Activated effector memory CD4-positive, alpha-beta T cell treated with Interleukin-2 at 50 U/mL for 16 hours (primary cell): ENCODE results near the gene PHLDA2.

ENCODE experiments used
- DNase-seq: peaks from one replicate; pipeline ENCODE4 v3.0.0-alpha.2; 2020

The PHLDA2 gene

DNA sequence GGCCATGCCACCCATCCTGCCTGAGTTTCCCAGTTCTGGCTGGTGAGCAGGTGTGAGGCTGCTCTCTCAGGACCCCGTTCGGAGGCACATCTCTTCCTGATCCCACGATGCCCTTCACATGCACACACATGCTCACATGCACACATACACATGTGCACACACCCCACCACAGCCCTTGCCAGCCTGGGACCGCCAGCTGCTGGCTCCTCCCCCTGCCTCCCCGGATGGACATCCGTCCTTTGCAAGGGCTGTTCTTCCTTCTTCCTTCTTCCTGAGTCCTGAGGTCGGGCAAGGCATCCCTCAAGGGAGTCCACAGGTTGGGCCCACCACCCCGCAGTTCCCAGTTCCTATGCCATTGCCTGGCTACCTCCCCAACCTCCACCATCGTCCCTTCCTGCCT lies 33.2 kb downstream of the PHLDA2 start:
- no peak for DNase-seq

DNA sequence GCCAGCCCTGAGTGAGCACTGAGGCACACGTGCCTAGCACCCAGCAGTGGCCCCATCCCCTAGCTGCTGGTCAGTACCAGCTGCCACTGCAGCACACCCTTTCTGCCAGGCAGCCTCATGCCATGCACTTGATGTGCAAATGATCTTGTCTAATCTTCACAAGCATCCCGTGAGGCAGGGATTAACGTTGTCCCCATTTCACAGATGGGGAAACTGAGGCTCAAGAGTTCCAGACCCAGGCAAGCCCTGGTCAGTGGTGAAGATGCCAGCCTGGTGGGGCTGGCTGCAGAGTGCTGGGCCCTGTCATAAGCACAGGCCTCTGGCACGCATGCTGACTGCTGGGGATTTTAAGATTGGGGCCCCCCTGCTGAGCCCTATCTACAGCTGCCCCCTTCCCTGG lies 35.3 kb downstream of the PHLDA2 start:
- no peak for DNase-seq

DNA sequence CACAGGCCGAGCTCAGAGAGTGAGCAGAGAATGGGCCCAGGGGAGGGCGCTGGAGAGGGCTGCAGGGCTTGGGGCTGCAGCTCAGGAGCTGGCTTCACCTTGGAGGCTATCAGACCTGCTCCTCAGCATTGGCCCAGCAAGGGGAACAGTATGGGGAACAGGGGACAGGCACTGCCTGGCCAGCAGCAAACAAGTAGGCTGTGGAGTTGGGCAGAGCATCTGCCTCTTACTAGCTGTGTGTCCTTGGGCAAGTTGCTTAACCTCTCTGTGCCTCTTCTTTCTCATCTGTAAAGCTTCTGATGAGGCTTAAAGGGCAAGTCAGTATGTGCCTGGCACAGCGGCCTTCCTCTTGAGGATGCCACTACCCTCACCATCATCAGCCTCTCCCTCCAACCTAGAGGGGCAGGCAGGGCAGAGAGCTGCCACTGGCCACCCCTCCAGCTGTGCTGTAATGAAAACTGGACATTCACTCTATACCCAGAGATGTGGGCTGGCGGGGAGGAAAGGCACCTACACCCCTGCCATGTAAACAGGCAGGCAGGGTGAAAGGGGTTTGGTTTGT lies 36.2 kb downstream of the PHLDA2 start:
- peak; percentile 41 for DNase-seq

DNA sequence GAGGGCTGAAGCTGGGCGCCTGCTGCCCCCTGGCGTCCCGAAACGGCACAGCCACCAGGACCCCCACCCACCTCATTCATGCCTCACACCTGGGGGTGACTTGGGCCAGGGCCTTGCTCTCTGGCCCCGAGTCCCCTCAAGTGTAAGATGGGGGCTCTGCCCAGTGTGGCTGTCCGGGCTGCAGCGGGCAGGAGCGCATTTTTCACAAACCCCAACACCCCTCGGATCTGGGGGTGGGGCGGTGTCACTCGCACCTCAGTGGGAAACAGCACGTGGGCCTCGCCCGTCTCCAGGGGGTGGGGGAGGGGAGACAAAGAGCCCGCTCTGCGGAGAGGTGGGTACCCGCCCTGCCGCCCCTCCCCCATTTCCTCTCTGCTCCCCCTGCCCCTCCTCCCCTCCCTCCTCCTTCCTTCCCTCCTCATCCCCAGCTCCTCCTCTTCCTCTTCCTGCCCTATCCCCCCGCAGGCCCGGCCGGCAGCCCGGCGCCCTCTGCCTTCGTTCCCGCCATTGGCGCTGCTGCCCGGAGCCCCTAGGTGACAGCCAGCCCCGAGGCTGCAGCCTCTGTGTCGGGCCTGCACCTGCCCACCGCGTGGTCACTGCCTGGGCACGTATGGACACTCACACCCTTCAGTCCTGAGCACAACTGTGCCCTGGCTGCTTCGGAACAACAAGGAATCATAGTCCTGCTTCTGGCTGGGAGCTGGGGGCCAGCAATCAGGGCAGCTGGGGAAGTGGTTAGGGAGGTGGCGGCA lies 36.8 kb downstream of the PHLDA2 start:
- peak; percentile 47 for DNase-seq

DNA sequence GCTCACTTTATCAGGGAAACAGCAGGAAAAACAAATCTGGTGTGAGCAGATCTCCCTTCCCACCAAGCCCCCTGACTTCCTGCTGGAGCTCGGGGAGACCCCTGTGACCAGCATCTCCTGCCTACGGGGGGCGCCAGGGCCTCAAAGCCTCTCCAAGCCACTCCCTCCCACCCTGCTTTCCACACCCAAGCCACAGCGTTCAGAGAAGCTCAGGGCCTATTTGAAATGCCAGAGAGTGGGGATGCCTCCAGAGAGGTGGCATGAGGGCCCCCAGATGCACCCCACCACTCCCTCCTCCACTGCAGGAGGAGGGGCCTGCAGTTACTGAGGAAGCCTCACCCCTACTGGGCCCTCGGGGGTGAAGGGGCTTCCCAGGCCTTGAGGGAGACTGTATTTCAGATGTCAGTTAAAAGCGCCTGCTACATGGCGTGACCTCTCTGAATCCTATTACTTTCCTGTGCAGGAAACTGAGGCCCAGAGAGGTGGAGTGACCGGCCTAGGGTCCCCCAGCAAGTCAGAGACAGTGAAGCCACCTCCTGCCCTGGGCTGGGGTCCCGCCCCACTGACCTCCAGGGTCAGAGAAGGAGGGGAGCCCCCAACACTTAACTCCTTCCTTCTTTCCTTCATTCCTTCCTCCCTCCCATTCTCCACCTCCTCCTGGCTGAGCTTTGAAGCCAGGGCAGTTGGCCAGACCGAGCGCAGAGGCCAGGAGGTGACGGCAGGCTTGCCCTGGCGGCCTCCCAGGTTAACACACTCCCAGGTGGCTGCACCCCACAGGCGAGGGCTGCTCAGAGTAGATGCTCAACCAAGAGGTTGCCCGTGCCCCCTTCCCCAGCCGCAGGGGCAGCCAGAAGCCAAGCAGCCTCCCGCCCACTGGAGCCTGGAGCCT lies 37.6 kb downstream of the PHLDA2 start:
- no peak for DNase-seq

DNA sequence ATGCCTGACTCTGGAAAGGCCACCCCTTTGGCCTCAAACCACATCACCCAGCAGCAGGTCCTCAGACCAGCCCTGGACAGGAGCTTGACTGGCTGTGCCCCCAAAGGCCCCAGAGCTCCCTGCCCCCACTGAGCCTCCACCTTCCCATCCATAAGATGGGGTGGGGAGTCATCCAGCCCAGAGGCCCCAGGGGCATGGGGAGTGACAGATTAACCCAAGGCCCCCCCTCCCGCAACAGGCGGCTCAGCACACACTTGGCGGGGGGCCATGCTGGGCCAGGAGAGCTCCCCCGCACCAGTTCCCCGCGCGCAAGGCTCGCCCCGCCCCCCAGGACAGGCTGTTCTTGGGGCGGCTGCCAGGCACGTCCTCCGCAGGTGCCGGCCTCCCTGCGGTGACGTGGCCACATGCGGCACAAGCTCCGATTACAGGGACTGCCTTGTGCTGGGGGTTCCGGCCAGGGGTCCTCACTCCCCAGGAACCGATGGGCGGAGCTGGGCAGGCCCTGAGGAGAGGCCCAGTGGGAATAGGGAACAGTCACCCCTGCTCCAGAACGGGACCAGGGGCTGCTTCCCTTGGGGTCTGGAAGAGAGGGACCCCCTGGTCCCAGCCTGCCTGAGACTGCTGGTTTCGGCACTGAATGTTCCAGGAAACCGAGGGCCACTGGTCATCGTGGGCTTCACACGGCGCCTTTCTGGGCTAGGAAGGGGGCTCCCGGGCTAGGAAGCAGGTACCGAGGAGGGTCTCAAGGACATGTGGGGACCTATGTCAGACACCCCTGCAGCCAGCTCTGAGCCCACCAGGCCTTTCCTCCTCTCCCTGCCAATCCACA lies 38.5 kb downstream of the PHLDA2 start:
- no peak for DNase-seq

DNA sequence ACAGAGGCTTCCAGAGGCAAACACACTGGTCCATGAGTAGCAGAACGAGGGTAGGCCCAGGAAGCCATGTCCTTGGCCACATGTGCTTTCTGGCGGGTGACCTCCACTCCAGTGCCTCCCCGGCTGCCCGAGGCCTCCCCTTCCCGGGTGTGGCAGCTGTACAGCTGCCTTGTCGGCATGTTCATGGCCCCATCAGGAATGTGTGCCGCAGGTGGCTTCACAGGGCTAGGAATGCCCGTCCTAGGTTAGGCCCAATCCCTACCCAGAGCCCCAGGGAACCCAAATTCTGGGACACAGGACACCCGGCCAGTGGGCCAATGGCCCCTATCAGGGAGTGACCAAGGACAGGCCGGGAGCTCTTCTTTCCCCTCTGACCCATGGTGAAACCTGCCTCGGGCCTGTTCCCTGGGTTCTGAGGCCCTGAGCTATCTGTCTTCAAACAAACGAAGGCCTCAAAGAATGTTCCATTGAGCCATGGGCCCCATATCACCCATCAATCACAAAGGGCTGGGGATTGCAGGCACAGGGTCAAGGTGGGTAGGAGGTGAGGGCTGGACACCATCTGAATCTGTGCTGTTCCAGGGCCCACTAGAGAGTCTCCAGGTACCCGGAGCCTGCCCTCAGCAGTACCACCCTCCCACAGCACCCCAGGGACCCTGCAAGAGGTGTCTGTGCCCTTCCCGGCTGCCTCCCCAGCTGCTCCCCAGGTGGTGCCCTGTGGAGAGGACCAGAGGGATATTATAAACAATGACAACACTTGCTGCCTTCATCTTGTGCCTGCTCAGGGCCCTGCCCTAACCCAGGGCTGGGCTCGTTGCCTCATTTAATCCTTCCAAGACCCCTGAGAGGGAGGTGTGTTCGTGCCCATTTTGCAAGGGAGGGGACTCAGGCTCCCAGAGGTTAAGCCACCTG lies 39.6 kb downstream of the PHLDA2 start:
- no peak for DNase-seq

DNA sequence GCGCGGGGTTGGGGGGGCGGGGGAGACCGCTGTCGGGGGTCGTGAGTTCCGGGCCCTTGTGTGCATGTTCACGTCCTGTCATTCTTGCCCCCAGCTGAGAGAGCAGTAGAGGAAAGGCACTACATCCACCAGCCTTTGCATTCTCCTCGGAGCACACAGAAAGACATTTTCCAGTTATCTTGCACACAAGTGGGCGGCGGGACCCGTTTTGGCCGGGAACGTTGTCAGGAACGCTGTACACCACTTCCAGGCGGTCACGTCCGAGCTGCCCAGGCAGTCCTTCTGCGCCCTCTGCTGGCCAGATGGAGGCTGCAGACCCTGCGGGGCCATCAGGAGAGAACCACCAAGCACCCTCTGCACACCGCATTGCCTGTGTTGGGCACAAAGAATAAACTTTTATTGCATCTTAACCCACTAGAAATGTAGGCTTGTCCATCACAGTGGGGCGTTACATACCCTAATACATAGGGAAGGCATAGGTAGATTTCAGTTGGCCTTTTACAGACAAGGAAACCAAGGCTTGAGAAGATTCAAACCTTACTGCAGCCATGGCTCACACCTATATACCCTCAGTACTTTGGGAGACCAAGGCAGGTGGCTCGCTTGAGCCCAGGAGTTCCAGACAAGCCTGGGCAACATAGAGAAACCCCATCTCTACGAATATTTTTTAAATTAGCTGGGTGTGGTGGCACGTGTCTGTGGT lies 40.8 kb downstream of the PHLDA2 start:
- DNase-seq: peak; percentile 78

DNA sequence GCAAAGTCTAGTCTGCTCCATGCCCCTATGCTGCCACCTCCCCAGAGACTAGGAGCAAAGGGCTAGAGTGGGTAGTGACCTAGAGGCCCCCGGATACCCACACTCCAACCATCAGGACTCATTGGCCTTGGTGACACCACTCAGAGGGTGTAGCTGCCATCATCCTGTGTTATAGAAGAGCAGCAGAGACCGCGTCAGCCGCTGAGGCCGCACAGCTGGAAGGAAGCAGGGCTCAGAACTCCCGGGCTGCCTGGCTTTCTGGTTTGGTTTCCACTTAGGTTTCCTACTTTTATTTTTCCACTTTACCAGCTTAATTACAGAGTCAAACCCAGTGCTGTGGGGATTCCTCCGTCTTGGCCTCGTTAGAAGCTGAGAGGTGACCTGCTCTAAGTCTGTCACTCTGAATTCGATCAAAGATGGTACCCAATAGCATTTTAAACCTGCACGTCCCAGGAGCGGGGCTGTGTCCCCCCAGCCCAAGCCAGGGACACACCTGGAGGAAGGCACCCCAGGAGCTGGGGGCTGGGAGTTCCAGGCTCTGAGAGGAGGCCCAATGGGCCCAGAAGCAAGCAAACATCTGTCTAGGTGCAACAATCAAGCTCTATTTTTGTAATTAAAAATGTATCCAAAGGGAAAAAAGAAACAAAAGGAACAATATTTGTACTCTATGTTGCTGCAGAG lies 41.6 kb downstream of the PHLDA2 start:
- DNase-seq: no peak

DNA sequence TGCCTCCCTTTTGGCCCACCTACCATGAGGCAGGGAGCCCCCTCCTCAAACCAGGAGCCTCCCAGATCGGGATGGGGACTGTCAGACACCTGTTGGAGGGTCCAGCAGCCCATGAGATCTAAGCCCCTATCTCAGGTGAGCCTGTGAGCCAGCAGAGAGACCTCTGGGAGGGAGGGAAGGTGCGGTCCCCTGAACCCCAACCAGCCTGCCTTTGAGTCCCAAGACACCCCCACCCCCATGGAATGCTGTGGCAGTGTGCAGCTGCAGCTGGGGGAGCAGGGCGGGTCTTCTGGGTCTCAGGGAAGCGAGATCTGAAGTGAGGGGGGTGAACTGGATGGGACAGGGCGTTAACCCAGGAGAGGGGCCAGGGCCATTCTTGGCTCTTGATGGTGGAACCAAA lies 42.3 kb downstream of the PHLDA2 start:
- no peak for DNase-seq

DNA sequence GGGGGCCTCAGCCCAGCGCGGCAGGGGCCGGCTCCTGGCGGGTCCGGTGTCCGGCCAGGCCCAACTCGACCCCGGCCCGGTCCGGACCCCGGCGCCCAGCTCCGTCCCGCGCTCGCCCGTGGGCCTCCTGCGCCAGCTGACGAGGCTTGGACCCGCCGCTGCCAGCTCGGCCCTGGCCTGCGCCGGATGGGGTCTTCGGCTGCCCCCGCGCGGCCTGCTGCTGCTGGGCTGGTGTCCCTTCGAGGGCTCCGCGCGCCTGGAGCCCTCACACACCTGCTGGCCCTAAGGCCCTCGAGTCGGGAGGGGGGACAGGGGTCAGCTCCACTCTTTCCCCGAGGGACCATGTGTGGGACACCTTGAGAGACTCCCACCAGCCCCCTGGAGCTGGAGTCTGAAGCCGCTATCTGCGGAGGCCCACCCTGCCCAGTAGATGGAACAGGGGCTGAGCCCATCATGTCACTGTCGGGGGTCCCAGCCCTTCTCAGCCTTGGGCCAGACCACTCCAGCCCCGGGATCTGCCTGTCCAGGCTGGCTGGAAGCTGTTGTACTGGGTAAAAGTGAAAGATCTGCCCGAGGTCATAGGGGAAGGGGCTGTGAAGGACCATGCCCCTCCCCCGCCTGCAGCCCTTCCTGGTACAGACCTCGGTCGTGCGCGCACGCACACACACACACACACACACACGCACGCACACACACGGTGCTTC lies 42.9 kb downstream of the PHLDA2 start:
- DNase-seq: no peak

DNA sequence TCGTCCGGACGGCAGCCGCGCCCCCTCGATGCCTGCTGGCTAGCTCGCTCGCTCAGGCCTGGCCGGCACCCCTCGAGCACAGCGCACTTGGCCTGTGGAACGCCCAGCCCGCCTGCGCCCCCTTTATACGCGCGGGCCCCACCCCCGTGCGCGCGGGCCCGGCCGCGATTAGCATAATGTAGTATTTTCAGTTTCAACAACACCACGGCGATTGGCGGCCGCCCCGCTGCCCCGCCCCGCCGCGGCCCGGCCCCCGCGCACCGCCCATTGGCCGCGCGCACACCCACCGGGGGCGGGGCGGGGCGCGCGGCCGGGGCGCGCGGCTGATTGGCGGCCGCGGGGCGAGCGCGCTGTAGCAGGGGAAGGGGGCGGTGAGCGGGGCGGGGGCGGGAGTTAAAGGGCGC lies 43.5 kb downstream of the PHLDA2 start, which contains the start of gene CDKN1C:
Gene CDKN1C, minus strand, starts transcription at position 98 of the 404 bp plus-strand sequence. CDS start 319 bp downstream, outside the sequence.
- peak; percentile 75 for DNase-seq

DNA sequence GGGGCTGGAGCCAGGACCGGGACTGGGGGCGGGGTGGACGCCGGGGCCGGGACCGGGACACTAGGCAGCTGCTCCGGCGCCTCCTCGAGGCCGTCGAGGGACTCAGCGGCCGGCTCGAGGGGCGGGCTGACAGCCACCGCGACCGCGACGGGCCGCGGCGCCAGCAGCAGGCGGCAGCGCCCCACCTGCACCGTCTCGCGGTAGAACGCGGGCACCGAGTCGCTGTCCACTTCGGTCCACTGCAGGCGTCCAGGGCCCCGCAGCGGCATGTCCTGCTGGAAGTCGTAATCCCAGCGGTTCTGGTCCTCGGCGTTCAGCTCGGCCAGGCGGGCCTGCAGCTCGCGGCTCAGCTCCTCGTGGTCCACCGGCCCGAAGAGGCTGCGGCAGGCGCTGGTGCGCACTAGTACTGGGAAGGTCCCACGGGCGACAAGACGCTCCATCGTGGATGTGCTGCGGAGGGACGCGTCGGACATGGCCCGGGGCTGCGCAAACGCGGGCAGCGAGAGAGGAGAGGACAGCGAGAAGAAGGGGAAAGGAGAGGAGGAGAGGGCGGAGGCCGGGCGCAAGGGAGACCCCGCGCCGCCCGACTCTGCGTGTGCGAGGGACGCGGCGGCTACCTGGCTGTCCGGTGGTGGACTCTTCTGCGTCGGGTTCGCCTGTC lies 44.1 kb downstream of the PHLDA2 start:
- peak; percentile 12 for DNase-seq

DNA sequence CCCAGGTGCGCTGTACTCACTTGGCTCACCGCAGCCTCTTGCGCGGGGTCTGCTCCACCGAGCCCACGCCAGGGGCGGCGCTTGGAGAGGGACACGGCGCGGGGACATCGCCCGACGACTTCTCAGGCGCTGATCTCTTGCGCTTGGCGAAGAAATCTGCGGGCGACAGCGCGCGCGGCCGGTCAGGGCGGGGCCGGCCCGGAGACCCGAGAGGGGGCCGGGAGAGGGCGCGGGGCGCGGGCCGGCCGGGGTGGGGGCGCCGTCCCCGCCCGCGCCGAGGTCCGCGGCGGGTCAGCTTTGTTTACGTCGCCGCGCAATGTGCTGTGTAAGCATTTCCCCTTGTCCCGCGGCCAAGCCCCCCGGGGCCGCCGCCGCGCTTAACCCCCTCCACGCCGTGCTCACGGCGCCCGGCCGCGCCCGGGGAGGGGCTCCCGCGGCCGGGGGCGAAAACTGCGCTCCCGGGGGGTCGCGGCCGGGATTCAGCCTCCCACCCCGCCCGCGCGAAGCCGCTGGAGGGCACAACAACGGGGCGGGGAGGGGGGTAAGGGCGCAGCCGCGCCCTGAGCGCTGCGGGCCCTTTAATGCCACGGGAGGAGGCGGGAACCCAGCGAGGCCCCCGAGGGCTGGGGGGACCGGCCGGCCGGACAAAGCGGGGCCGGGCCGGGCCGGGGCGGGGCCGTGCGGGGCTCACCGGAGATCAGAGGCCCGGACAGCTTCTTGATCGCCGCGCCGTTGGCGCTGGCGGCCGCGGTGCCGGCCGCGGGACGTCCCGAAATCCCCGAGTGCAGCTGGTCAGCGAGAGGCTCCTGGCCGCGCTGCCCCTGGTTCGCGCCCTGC lies 45.0 kb downstream of the PHLDA2 start:
- no peak for DNase-seq

DNA sequence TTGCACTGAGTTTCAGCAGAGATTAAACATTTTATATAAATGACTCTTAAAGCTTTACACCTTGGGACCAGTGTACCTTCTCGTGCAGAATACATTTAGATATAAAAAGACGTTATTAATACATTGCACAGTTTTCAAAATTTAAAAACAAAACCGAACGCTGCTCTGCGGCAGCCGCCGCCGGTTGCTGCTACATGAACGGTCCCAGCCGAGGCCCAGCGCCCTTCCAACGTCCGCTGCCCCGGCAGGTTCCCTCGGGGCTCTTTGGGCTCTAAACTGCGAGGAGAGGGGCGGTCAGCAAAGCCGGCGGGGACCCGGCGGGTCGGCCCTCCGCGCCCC lies 45.6 kb downstream of the PHLDA2 start:
- no peak for DNase-seq

DNA sequence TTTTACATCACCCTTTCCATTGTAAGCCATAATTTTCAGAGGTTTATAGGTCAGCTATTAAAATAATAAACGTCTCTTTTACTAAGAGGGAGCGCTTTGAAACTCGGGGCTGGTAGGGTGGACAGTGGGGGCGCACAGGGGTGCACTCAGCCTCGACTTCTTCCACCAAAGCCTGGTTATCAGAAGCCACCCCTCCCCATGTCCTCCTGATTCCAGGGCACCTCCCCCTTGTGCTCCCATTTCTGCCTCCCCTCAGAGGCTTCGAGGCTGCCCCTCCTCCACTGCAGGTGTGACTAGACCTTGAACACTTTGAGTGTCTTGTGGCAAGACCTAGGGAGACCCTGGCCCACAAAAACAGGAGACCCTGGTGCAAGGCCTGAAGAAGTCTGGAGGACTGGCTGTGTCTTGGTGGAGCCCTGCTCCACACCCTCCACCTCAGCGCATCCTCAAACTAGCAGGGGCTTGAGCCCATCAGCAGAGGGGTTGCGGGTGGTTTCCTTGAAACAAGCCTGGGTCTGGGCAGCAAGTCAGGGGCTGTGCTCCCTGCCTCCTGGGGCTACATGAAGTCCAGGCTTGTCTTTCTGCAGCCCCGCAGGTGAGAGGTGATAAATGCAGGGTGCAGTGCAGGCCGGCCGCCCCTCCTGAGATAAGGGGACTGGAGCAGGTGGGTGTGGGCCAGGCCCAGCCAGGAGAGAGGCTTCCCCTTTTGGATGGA lies 46.7 kb downstream of the PHLDA2 start:
- no peak for DNase-seq

DNA sequence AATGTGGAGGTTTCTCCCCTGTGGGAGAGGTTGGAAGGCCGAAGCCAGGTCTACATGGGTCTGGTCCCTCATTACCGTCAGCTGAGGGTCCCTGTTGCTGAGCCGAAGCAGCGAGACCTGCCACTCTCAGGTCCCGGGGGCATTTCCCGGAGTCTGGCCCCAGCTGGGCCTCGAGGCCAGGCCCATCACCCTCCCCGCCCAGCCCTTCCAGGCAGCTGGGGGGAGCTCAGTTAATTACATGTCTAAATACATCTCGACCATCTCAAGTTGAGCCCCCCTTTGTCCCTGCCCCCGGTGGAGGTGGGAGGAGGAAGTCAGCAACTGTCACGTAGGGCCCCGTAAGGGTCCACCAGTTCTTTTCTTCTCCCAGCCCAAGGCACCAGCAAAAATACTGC lies 47.2 kb downstream of the PHLDA2 start:
- no peak for DNase-seq
